WTC11 (cell line): ENCODE data around the gene RPL38. TPM values are rescaled to one million over a fixed set of nuclear protein-coding genes. Genes with fewer than 3 reads are reported as not detected.

Experiments
- ATAC-seq: fragments of 200-7000 bp; cut with Tn5 transposase; 2 replicates; pipeline ENCODE4 v1.10.0; 2021; ENCODE audit warnings: mild to moderate bottlenecking, moderate library complexity
- CTCF ChIA-PET: fragments of 300-600 bp; sonication (Branson Sonifier 250); formaldehyde crosslinking; loops from one replicate; lab custom pipeline; 2021; ENCODE audit warnings: antibody characterized with exemption; lab: Charles Lee
- POLR2A ChIA-PET: fragments of 350-600 bp; sonication (Branson Sonifier 250); formaldehyde crosslinking; loops from one replicate; lab custom pipeline; 2021; ENCODE audit warnings: antibody characterized with exemption; lab: Charles Lee
- DNase-seq: peaks from one replicate; pipeline ENCODE4 v3.0.0; 2021; ENCODE audit warnings: low spot score
- H3K27ac Mint-ChIP-seq: 2 replicates; pipeline ENCODE4 v1.8.0; 2021; ENCODE audit warnings: mixed read lengths
- H3K27me3 Mint-ChIP-seq: 2 replicates; pipeline ENCODE4 v1.8.0; 2021; ENCODE audit warnings: low read depth, mild to moderate bottlenecking, moderate library complexity, mixed read lengths
- H3K36me3 Mint-ChIP-seq: 2 replicates; pipeline ENCODE4 v1.8.0; 2021; ENCODE audit warnings: mixed read lengths
- H3K4me1 Mint-ChIP-seq: 2 replicates; pipeline ENCODE4 v1.8.0; 2022; ENCODE audit warnings: mixed read lengths
- H3K4me3 Mint-ChIP-seq: 2 replicates; pipeline ENCODE4 v1.8.0; 2021; ENCODE audit warnings: mild to moderate bottlenecking, moderate library complexity, mixed read lengths
- H3K9me3 Mint-ChIP-seq: 2 replicates; pipeline ENCODE4 v1.8.0; 2021; ENCODE audit warnings: mixed read lengths
- AR ChIP-seq: fragments of 250-450 bp; sonication (Bioruptor Pico); IDR thresholded peaks from 2 replicates; pipeline ENCODE4 v1.9.0; 2021; ENCODE audit warnings: mild to moderate bottlenecking
- ATF1 ChIP-seq: sonication (generic); formaldehyde crosslinking; IDR thresholded peaks from 2 replicates; pipeline ENCODE4 v1.8.1; 2023; ENCODE audit warnings: mild to moderate bottlenecking, moderate library complexity, missing genetic modification reagents
- CDX4 ChIP-seq: fragments of 250-450 bp; sonication (Bioruptor Pico); IDR thresholded peaks from 2 replicates; pipeline ENCODE4 v1.9.0; 2021; ENCODE audit warnings: moderate library complexity, mild to moderate bottlenecking, inconsistent platforms, borderline replicate concordance
- E2F5 ChIP-seq: sonication (generic); formaldehyde crosslinking; IDR thresholded peaks from 2 replicates; pipeline ENCODE4 v1.8.1; 2022; ENCODE audit warnings: mild to moderate bottlenecking, moderate library complexity, missing genetic modification reagents
- ERG ChIP-seq: fragments of 250-450 bp; sonication (Bioruptor Pico); IDR thresholded peaks from 2 replicates; pipeline ENCODE4 v1.8.0; 2021; ENCODE audit warnings: mild to moderate bottlenecking
- ESRRA ChIP-seq: sonication (generic); formaldehyde crosslinking; IDR thresholded peaks from 2 replicates; pipeline ENCODE4 v1.8.1; 2022; ENCODE audit warnings: mild to moderate bottlenecking, missing genetic modification reagents, borderline replicate concordance
- FOXK1 ChIP-seq: sonication (generic); formaldehyde crosslinking; IDR thresholded peaks from 2 replicates; pipeline ENCODE4 v1.8.0; 2022; ENCODE audit warnings: mild to moderate bottlenecking, moderate library complexity, missing genetic modification reagents
- GABPB1 ChIP-seq: sonication (generic); formaldehyde crosslinking; IDR thresholded peaks from 2 replicates; pipeline ENCODE4 v1.8.1; 2023; ENCODE audit warnings: mild to moderate bottlenecking, missing genetic modification reagents
- GTF2I ChIP-seq: fragments of 250-450 bp; sonication (Bioruptor Pico); conservative IDR thresholded peaks from 2 replicates; pipeline ENCODE4 v1.4.0; 2021; ENCODE audit warnings: mild to moderate bottlenecking
- IRF1 ChIP-seq: sonication (generic); formaldehyde crosslinking; IDR thresholded peaks from 2 replicates; pipeline ENCODE4 v1.8.0; 2023; ENCODE audit warnings: missing genetic modification reagents
- NFE2L1 ChIP-seq: sonication (generic); formaldehyde crosslinking; IDR thresholded peaks from 2 replicates; pipeline ENCODE4 v1.8.1; 2023; ENCODE audit warnings: missing genetic modification reagents
- NR1H2 ChIP-seq: sonication (generic); formaldehyde crosslinking; IDR thresholded peaks from 2 replicates; pipeline ENCODE4 v1.9.0; 2021; ENCODE audit warnings: mild to moderate bottlenecking, moderate library complexity, missing genetic modification reagents
- NR3C1 ChIP-seq: sonication (generic); formaldehyde crosslinking; conservative IDR thresholded peaks from 2 replicates; pipeline ENCODE4 v1.8.1; 2023; ENCODE audit warnings: low read depth, mild to moderate bottlenecking, missing genetic modification reagents
- PRRX2 ChIP-seq: fragments of 250-450 bp; sonication (Bioruptor Pico); IDR thresholded peaks from 2 replicates; pipeline ENCODE4 v1.8.0; 2021; ENCODE audit warnings: mild to moderate bottlenecking
- STAT6 ChIP-seq: sonication (generic); formaldehyde crosslinking; conservative IDR thresholded peaks from 2 replicates; pipeline ENCODE4 v1.8.1; 2023; ENCODE audit warnings: mild to moderate bottlenecking, low read depth, missing genetic modification reagents, moderate library complexity
- ZNF219 ChIP-seq: sonication (generic); formaldehyde crosslinking; IDR thresholded peaks from 2 replicates; pipeline ENCODE4 v1.8.0; 2023; ENCODE audit warnings: missing genetic modification reagents, mild to moderate bottlenecking, borderline replicate concordance
- ZNF281 ChIP-seq: sonication (generic); formaldehyde crosslinking; IDR thresholded peaks from 2 replicates; pipeline ENCODE4 v1.8.0; 2023; ENCODE audit warnings: mild to moderate bottlenecking, missing genetic modification reagents
- ZNF425 ChIP-seq: fragments of 250-450 bp; sonication (Bioruptor Pico); conservative IDR thresholded peaks from 2 replicates; pipeline ENCODE4 v1.9.0; 2021; ENCODE audit warnings: mild to moderate bottlenecking
- ZNF671 ChIP-seq: fragments of 250-450 bp; sonication (Bioruptor Pico); IDR thresholded peaks from 2 replicates; pipeline ENCODE4 v1.8.0; 2021; ENCODE audit warnings: mild to moderate bottlenecking
- total RNA-seq: library from RNA; stranded (reverse); gene quantifications from 3 replicates; pipeline ENCODE4 v1.2.3, GENCODE V29; 2021

RPL38 gene
- total RNA-seq, 1 experiment from 2014 or later = 1,170 TPM

- no peak for DNase-seq
- no peaks in the 10 kb centered on the region for H3K36me3 Mint-ChIP-seq
- H3K27me3 Mint-ChIP-seq = peaks cover 30% of the 10 kb centered on the region
- CTCF ChIA-PET = interaction anchor here (0.5 to 1.8 kb wide), 3 partner anchors 11 to 79 kb away, joined by 3 to 7 read pairs (median 4); no protein-coding TSS in a partner anchor
- peaks cover 16% of the 10 kb centered on the region for H3K4me1 Mint-ChIP-seq
- POLR2A ChIA-PET = no interaction called here
- H3K9me3 Mint-ChIP-seq = 0 out of 2 replicates have a peak, but pooled peaks cover 4% of the 10 kb centered on the region
- H3K4me3 Mint-ChIP-seq = no peak overlapping the region
- no peak for TF ChIP-seq E2F5
- TF ChIP-seq ZNF281 = no peak
- TF ChIP-seq STAT6 (CRISPR knock-in tag) = no peak
- no peak for TF ChIP-seq GTF2I (CRISPR knock-in tag)
- no peak for TF ChIP-seq NR3C1 (CRISPR knock-in tag)
- TF ChIP-seq GABPB1 = no peak
- no peak for TF ChIP-seq ESRRA (CRISPR knock-in tag)
- no peak for TF ChIP-seq NR1H2
- TF ChIP-seq ZNF219 (CRISPR knock-in tag) = no peak
- no peak for TF ChIP-seq ZNF671
- no peak for TF ChIP-seq NFE2L1 (CRISPR knock-in tag)
- TF ChIP-seq FOXK1 = no peak
- TF ChIP-seq ATF1 (CRISPR knock-in tag) = no peak
- TF ChIP-seq PRRX2 (CRISPR knock-in tag) = no peak
- TF ChIP-seq CDX4 (CRISPR knock-in tag) = no peak
- no peak for TF ChIP-seq AR
- TF ChIP-seq ZNF425 = no peak
- no peak for TF ChIP-seq ERG
- TF ChIP-seq IRF1 (CRISPR knock-in tag) = no peak
- TF ChIP-seq, all 79 proteins: peak for 0
- ATAC-seq = no peak
- no peak overlapping the region for H3K27ac Mint-ChIP-seq
Observed at GRCh38 chr17:74217037-74217730, 13.7 kb downstream of the RPL38 start.
